H1 (cell line): ENCODE results near the gene MTARC1. TPM values are rescaled to one million over a fixed set of nuclear protein-coding genes. Genes with fewer than 3 reads are reported as not detected.

ENCODE experiments used
- CTCF ChIA-PET: fragments of 300-600 bp; sonication (Branson Sonifier 250); formaldehyde crosslinking; loops from one replicate; lab custom pipeline; 2021; ENCODE audit not compliant: partially characterized antibody; lab: Charles Lee
- POLR2A ChIA-PET: fragments of 300-600 bp; sonication (Branson Sonifier 250); formaldehyde crosslinking; loops from one replicate; lab custom pipeline; 2021; ENCODE audit warnings: inconsistent platforms; ENCODE audit not compliant: partially characterized antibody; lab: Charles Lee
- DNase-seq, 2 experiments: peaks; one replicate each; pipeline versions ENCODE4 v3.0.0 to v3.0.0-alpha.2; 2010 to 2022; ENCODE audit warnings: low spot score in 2 of 2, low read depth in 1 of 2, mixed read lengths in 1 of 2
- FAIRE-seq: peaks from 2 replicates; lab custom pipeline; 2011; peaks lifted over from hg19 to GRCh38; lab: Jason Lieb, UNC
- H2AFZ ChIP-seq: 2 replicates; pipeline ENCODE4 v1.8.1; 2012; ENCODE audit warnings: low read length, inconsistent platforms
- H2AK5ac ChIP-seq: 2 replicates; pipeline ENCODE4 v1.6.1; 2013; ENCODE audit warnings: low read depth, low read length
- H2BK120ac ChIP-seq: replicated peaks from 2 replicates; pipeline ENCODE3; 2013; ENCODE audit warnings: low read depth, low read length, inconsistent platforms
- H2BK12ac ChIP-seq: 2 replicates; pipeline ENCODE4 v1.6.1; 2013; ENCODE audit warnings: low read depth, low read length
- H2BK15ac ChIP-seq: 2 replicates; pipeline ENCODE4 v1.6.1; 2013; ENCODE audit warnings: low read length
- H2BK20ac ChIP-seq: 2 replicates; pipeline ENCODE4 v1.6.1; 2013; ENCODE audit warnings: low read length
- H2BK5ac ChIP-seq: 2 replicates; pipeline ENCODE4 v1.6.1; 2013; ENCODE audit warnings: low read depth, low read length
- H3K14ac ChIP-seq: 2 replicates; pipeline ENCODE4 v1.6.1; 2013; ENCODE audit warnings: inconsistent platforms; ENCODE audit not compliant: insufficient read length
- H3K18ac ChIP-seq: 2 replicates; pipeline ENCODE4 v1.6.1; 2013; ENCODE audit warnings: low read length; ENCODE audit errors: extremely low read depth
- H3K23ac ChIP-seq: 2 replicates; pipeline ENCODE4 v1.6.1; 2013; ENCODE audit warnings: inconsistent platforms; ENCODE audit not compliant: insufficient read length
- H3K23me2 ChIP-seq: 2 replicates; pipeline ENCODE4 v1.6.1; 2013; ENCODE audit warnings: low read depth, low read length
- H3K27ac ChIP-seq: 2 replicates; pipeline ENCODE4 v1.6.1; 2011; ENCODE audit warnings: low read depth, low read length, inconsistent platforms
- H3K27me3 ChIP-seq, 4 experiments: replicated peaks in 1 of 4; 1 replicate in 1 of 4; 2 replicates in 3 of 4; pipeline versions ENCODE4 v1.6.1 to v1.8.1; 2011 to 2013; ENCODE audit warnings: low read length in 3 of 4, mild to moderate bottlenecking in 3 of 4, inconsistent platforms in 2 of 4, mixed read lengths in 2 of 4, moderate library complexity in 1 of 4; ENCODE audit not compliant: control insufficient read depth in 3 of 4, insufficient read depth in 3 of 4; ENCODE audit errors: extremely low read depth in 1 of 4
- H3K36me3 ChIP-seq, 4 experiments: 2 replicates each; pipeline versions ENCODE4 v1.6.1 to v1.8.1; 2011 to 2013; ENCODE audit warnings: mild to moderate bottlenecking in 4 of 4, low read length in 3 of 4, moderate library complexity in 2 of 4, control low read depth in 1 of 4, inconsistent platforms in 1 of 4; ENCODE audit not compliant: insufficient read depth in 4 of 4, control insufficient read depth in 2 of 4
- H3K4ac ChIP-seq: replicated peaks from 2 replicates; pipeline ENCODE3; 2013; ENCODE audit warnings: low read length, low read depth, mixed read lengths, inconsistent platforms; ENCODE audit not compliant: insufficient read length
- H3K4me1 ChIP-seq, 4 experiments: replicated peaks in 1 of 4; 1 replicate in 1 of 4; 2 replicates in 3 of 4; pipeline versions ENCODE4 v1.6.1 to v1.8.1; 2011 to 2013; ENCODE audit warnings: low read length in 3 of 4, inconsistent platforms in 2 of 4, mixed read lengths in 1 of 4; ENCODE audit not compliant: insufficient read depth in 4 of 4, control insufficient read depth in 3 of 4
- H3K4me2 ChIP-seq, 2 experiments: 2 replicates each; pipeline versions ENCODE4 v1.6.1 to v1.8.1; 2011 to 2013; ENCODE audit warnings: low read depth in 2 of 2, low read length in 2 of 2, control low read depth in 1 of 2, inconsistent platforms in 1 of 2, mild to moderate bottlenecking in 1 of 2; ENCODE audit not compliant: insufficient read depth in 1 of 2
- H3K4me3 ChIP-seq, 4 experiments: fragments of 200-600, 300-600 bp in 1 of 4; sonication (generic), shearing (Covaris generic), sonication (Bioruptor Twin) in 1 of 4; 2 replicates each; pipeline versions ENCODE4 v1.5.1 to v1.8.1; 2011 to 2016; ENCODE audit warnings: low read length in 4 of 4, low read depth in 3 of 4, control low read depth in 2 of 4, inconsistent platforms in 2 of 4, mild to moderate bottlenecking in 2 of 4, mixed read lengths in 1 of 4, moderate library complexity in 1 of 4; ENCODE audit not compliant: insufficient read depth in 2 of 4; ENCODE audit errors: extremely low read depth in 1 of 4
- H3K56ac ChIP-seq: replicated peaks from 2 replicates; pipeline ENCODE3; 2013; ENCODE audit warnings: low read depth, mild to moderate bottlenecking, mixed read lengths, low read length, inconsistent platforms; ENCODE audit not compliant: insufficient read length
- H3K79me1 ChIP-seq: 2 replicates; pipeline ENCODE4 v1.6.1; 2013; ENCODE audit warnings: low read depth, low read length, control low read depth
- H3K79me2 ChIP-seq, 2 experiments: 2 replicates each; pipeline versions ENCODE4 v1.6.1 to v1.8.1; 2012 to 2013; ENCODE audit warnings: low read length in 2 of 2, mild to moderate bottlenecking in 2 of 2, inconsistent platforms in 1 of 2; ENCODE audit not compliant: insufficient read depth in 2 of 2, control insufficient read depth in 1 of 2
- H3K9ac ChIP-seq, 4 experiments: replicated peaks in 1 of 4; 1 replicate in 1 of 4; 2 replicates in 3 of 4; pipeline versions ENCODE4 v1.6.1 to v1.8.1; 2011 to 2013; ENCODE audit warnings: low read depth in 3 of 4, low read length in 3 of 4, control low read depth in 2 of 4, mild to moderate bottlenecking in 2 of 4, moderate library complexity in 2 of 4, inconsistent platforms in 1 of 4; ENCODE audit errors: extremely low read depth in 1 of 4
- H3K9me3 ChIP-seq, 2 experiments: 2 replicates each; pipeline versions ENCODE4 v1.6.1 to v1.8.1; 2012 to 2013; ENCODE audit warnings: mild to moderate bottlenecking in 2 of 2, moderate library complexity in 2 of 2, control low read depth in 1 of 2, inconsistent platforms in 1 of 2, low read depth in 1 of 2, low read length in 1 of 2, mixed read lengths in 1 of 2; ENCODE audit not compliant: insufficient read depth in 2 of 2
- H4K20me1 ChIP-seq, 2 experiments: replicated peaks in 1 of 2; 2 replicates each; pipeline versions ENCODE3 to v1.8.1; 2011 to 2013; ENCODE audit warnings: inconsistent platforms in 2 of 2, low read length in 2 of 2, mild to moderate bottlenecking in 1 of 2; ENCODE audit not compliant: insufficient read depth in 2 of 2, control insufficient read depth in 1 of 2
- H4K5ac ChIP-seq: 2 replicates; pipeline ENCODE4 v1.6.1; 2013; ENCODE audit warnings: low read length, low read depth, mixed read lengths, inconsistent platforms; ENCODE audit not compliant: insufficient read length
- H4K8ac ChIP-seq: 2 replicates; pipeline ENCODE4 v1.8.0; 2013; ENCODE audit warnings: mild to moderate bottlenecking, moderate library complexity, low read length, inconsistent platforms; ENCODE audit not compliant: insufficient read depth; ENCODE audit errors: extremely low read depth
- H4K91ac ChIP-seq: replicated peaks from 2 replicates; pipeline ENCODE3; 2013; ENCODE audit warnings: low read length, mixed read lengths, inconsistent platforms; ENCODE audit not compliant: insufficient read length
- ATF3 ChIP-seq: IDR thresholded peaks from 2 replicates; pipeline ENCODE4 v1.6.1; 2011; ENCODE audit warnings: low read depth, mild to moderate bottlenecking, low read length; ENCODE audit not compliant: insufficient read depth
- BCL11A ChIP-seq, 2 experiments: IDR thresholded peaks; one replicate each; pipeline ENCODE4 v1.6.1; 2011; ENCODE audit warnings: low read depth in 2 of 2, low read length in 2 of 2, mild to moderate bottlenecking in 2 of 2
- HDAC6 ChIP-seq: IDR thresholded peaks from one replicate; pipeline ENCODE4 v1.7.1; 2012; ENCODE audit warnings: low read depth, mild to moderate bottlenecking, inconsistent platforms, low read length, moderate library complexity
- MAX ChIP-seq: IDR thresholded peaks from 2 replicates; pipeline ENCODE4 v1.6.1; 2012; ENCODE audit warnings: inconsistent platforms
- POU5F1 ChIP-seq: IDR thresholded peaks from 2 replicates; pipeline ENCODE4 v1.6.1; 2011; ENCODE audit warnings: low read depth, mild to moderate bottlenecking, low read length, moderate library complexity
- RAD21 ChIP-seq, 2 experiments: IDR thresholded peaks in 1 of 2; conservative IDR thresholded peaks in 1 of 2; 2 replicates each; pipeline ENCODE4 v1.6.1; 2011; ENCODE audit warnings: low read depth in 2 of 2, low read length in 2 of 2, improper control_type of control experiment in 1 of 2, inconsistent platforms in 1 of 2, mild to moderate bottlenecking in 1 of 2, moderate library complexity in 1 of 2
- RBBP5 ChIP-seq: IDR thresholded peaks from 2 replicates; pipeline ENCODE4 v1.7.1; 2012; ENCODE audit warnings: low read depth, mild to moderate bottlenecking, inconsistent platforms, low read length, moderate library complexity, borderline replicate concordance
- SP2 ChIP-seq: IDR thresholded peaks from 2 replicates; pipeline ENCODE4 v1.6.1; 2012; ENCODE audit warnings: mild to moderate bottlenecking, low read length, inconsistent platforms
- SUZ12 ChIP-seq: fragments of 200-600 bp; sonication (generic); IDR thresholded peaks from 2 replicates; pipeline ENCODE4 v1.6.1; 2012; ENCODE audit warnings: mild to moderate bottlenecking, inconsistent platforms, low read length, moderate library complexity, mixed read lengths
- WGBS, 2 experiments: shearing (Covaris generic) in 1 of 2; methylation state at CpG; one replicate each; pipeline versions ENCODE4 v1.1.6 to v1.1.7; 2013 to 2015; ENCODE audit warnings: low lambda C conversion rate in 2 of 2, mixed read lengths in 2 of 2, inconsistent platforms in 1 of 2, low coverage in 1 of 2, missing lambda C conversion rate in 1 of 2; ENCODE audit not compliant: insufficient replicate concordance in 2 of 2, insufficient coverage in 1 of 2, insufficient read length in 1 of 2; ENCODE audit errors: extremely low coverage in 1 of 2, missing lambda C conversion rate in 1 of 2; 5-methylcytosine and 5-hydroxymethylcytosine counted together
- polyA plus RNA-seq, 7 experiments: library from polyadenylated mRNA; depleted of rRNA in 3 of 7; stranded (reverse) in 5 of 7; unstranded in 2 of 7; fragments of >200 nt in 5 of 7; fragments of 200-250 nt in 2 of 7; gene quantifications; 1 replicate in 5 of 7; 2 replicates in 1 of 7; 4 replicates in 1 of 7; pipeline versions ENCODE4 v1.2.1 to v1.2.3, GENCODE V29; 2011 to 2013; ENCODE audit warnings: missing spikeins in 2 of 7, mixed read lengths in 2 of 7
- total RNA-seq: library from RNA; stranded (reverse); fragmentation: NEBNext Ultra II Directional; extraction: Animal tissue kit (Norgen Biotek cat#: 25700); gene quantifications from 2 replicates; pipeline ENCODE4 v1.2.1, GENCODE V29; 2021

Gene MTARC1
- total and polyA plus RNA-seq, 2 of the 8 experiments (the other 6 are each of a cell fraction or from before 2014, with no cell fraction given), result 17.2 to 46.2 TPM

- H3K79me2 ChIP-seq, result no peaks in the 10 kb centered on the region
- no peak overlapping the region for H3K14ac ChIP-seq
- H3K27ac ChIP-seq, result no peak overlapping the region
- H3K36me3 ChIP-seq, result peaks cover 0 to 19% (median 13%) of the 10 kb centered on the region in 4 experiments; a peak in 4 of 8 replicates
- TF ChIP-seq POU5F1 (no peak), RBBP5 (no peak), RAD21 (IDR thresholded peaks at IDR 0.05 in 1 of 2, conservative IDR thresholded peaks at IDR 0.05 in 1 of 2; ENCODE audit: low read depth in 2 of 2, low read length in 2 of 2) (no peak), MAX (no peak), HDAC6 (no peak), SP2 (no peak), ATF3 (no peak), BCL11A (IDR thresholded peaks at IDR 0.05; ENCODE audit: low read depth in 2 of 2, low read length in 2 of 2) (no peak), SUZ12 (no peak)
- no peak overlapping the region for H3K18ac ChIP-seq
- H2BK120ac ChIP-seq, result no peak overlapping the region
- peaks cover 0 to 6% (median under 1%) of the 10 kb centered on the region in 4 experiments; a peak in 2 of 7 replicates for H3K4me1 ChIP-seq
- H2AK5ac ChIP-seq, result no peak overlapping the region
- no peak for FAIRE-seq
- peaks cover 0 to 6% of the 10 kb centered on the region in 2 experiments for H4K20me1 ChIP-seq
- H2BK12ac ChIP-seq, result no peak overlapping the region
- WGBS, 2 experiments, result 94% methylated on average over 8 of the region's 8 CpGs; no CpG with 5 or more reads in 1 of the 2 experiments
- no peak overlapping the region for H2BK15ac ChIP-seq
- no peak overlapping the region for H2BK20ac ChIP-seq
- no peak overlapping the region for H4K8ac ChIP-seq
- no peaks in the 10 kb centered on the region for H3K79me1 ChIP-seq
- POLR2A ChIA-PET, result interaction anchor here (2.0 to 2.5 kb wide), 2 partner anchors 23 to 62 kb away, joined by 6 to 15 read pairs; partner anchors contain the start of genes MTARC1 and MTARC2
- H3K4me3 ChIP-seq, result no peak overlapping the region
- no peaks in the 10 kb centered on the region for H3K23me2 ChIP-seq
- H3K23ac ChIP-seq, result no peak overlapping the region
- CTCF ChIA-PET, result interaction anchor here (0.7 to 3.9 kb wide), 41 partner anchors 9 to 928 kb away, joined by 3 to 30 read pairs (median 4); partner anchors contain the start of genes HLX and MTARC2
- H3K27me3 ChIP-seq, result no peaks in the 10 kb centered on the region
- H4K5ac ChIP-seq, result no peak overlapping the region
- no peaks in the 10 kb centered on the region for H3K9me3 ChIP-seq
- no peak overlapping the region for H3K4me2 ChIP-seq
- H2AFZ ChIP-seq, result no peak overlapping the region
- H3K4ac ChIP-seq, result no peak overlapping the region
- no peak overlapping the region for H2BK5ac ChIP-seq
- H3K56ac ChIP-seq, result no peak overlapping the region
- H4K91ac ChIP-seq, result no peak overlapping the region
- H3K9ac ChIP-seq, result no peak overlapping the region
- no peak for DNase-seq
These were observed 23.0 kb downstream of the MTARC1 start for GRCh38 chr1:220809704-220810103.
